CD14-positive monocyte (primary cell): ENCODE data around the gene APC. TPM values are rescaled to one million over a fixed set of nuclear protein-coding genes. Genes with fewer than 3 reads are reported as not detected.

Experiments used
- DNase-seq, 3 donors: peaks; one replicate each; pipeline ENCODE4 v3.0.0-alpha.2; 2011 to 2022
- H2AFZ ChIP-seq: 2 replicates; pipeline ENCODE4 v1.6.0; 2012; ENCODE audit warnings: mild to moderate bottlenecking, low read depth, low read length, inconsistent platforms; ENCODE audit not compliant: insufficient read depth, poor library complexity, severe bottlenecking
- H3K27ac ChIP-seq, 2 donors: 1 replicate in 1 of 2; 2 replicates in 1 of 2; pipeline ENCODE4 v1.5.1; 2012 to 2013; ENCODE audit warnings: low read length in 2 of 2, control low read depth in 1 of 2, inconsistent platforms in 1 of 2, low read depth in 1 of 2, mild to moderate bottlenecking in 1 of 2
- H3K27me3 ChIP-seq, 2 donors: one replicate each; pipeline versions ENCODE4 v1.6.0 to v1.6.1; 2011 to 2013; ENCODE audit warnings: low read length in 2 of 2; ENCODE audit not compliant: control insufficient read depth in 2 of 2, insufficient read depth in 2 of 2
- H3K36me3 ChIP-seq, 2 donors: replicated peaks in 1 of 2; 1 replicate in 1 of 2; 2 replicates in 1 of 2; pipeline versions ENCODE4 v1.5.1 to v1.6.1; 2012 to 2013; ENCODE audit warnings: low read length in 2 of 2, control low read depth in 1 of 2, inconsistent platforms in 1 of 2, mild to moderate bottlenecking in 1 of 2; ENCODE audit not compliant: insufficient read depth in 2 of 2, control insufficient read depth in 1 of 2
- H3K4me1 ChIP-seq, 2 donors: 1 replicate in 1 of 2; 2 replicates in 1 of 2; pipeline versions ENCODE4 v1.5.1 to v1.6.1; 2012 to 2013; ENCODE audit warnings: low read length in 2 of 2, control low read depth in 1 of 2, inconsistent platforms in 1 of 2, mild to moderate bottlenecking in 1 of 2, moderate library complexity in 1 of 2; ENCODE audit not compliant: insufficient read depth in 2 of 2, control insufficient read depth in 1 of 2
- H3K4me2 ChIP-seq: replicated peaks from 2 replicates; pipeline ENCODE3; 2012; ENCODE audit warnings: low read length, moderate library complexity, mild to moderate bottlenecking; ENCODE audit not compliant: poor library complexity, severe bottlenecking; ENCODE audit errors: extremely low read depth
- H3K4me3 ChIP-seq, 3 experiments: fragments of 200-600 bp in 1 of 3; sonication (generic) in 1 of 3; replicated peaks in 1 of 3; 1 replicate in 2 of 3; 2 replicates in 1 of 3; pipeline ENCODE4 v1.5.1; 2011 to 2013; ENCODE audit warnings: low read length in 3 of 3, mild to moderate bottlenecking in 3 of 3, control low read depth in 2 of 3, low read depth in 2 of 3, inconsistent platforms in 1 of 3, moderate library complexity in 1 of 3
- H3K79me2 ChIP-seq: 2 replicates; pipeline ENCODE4 v1.6.0; 2012; ENCODE audit warnings: mild to moderate bottlenecking, control low read depth, inconsistent platforms, low read length, moderate library complexity; ENCODE audit not compliant: insufficient read depth
- H3K9ac ChIP-seq: 2 replicates; pipeline ENCODE4 v1.6.0; 2017; ENCODE audit warnings: low read length, mild to moderate bottlenecking; ENCODE audit not compliant: insufficient read depth, poor library complexity, severe bottlenecking
- H3K9me3 ChIP-seq, 2 donors: replicated peaks in 1 of 2; 1 replicate in 1 of 2; 2 replicates in 1 of 2; pipeline versions ENCODE4 v1.5.1 to v1.6.1; 2012 to 2013; ENCODE audit warnings: low read length in 2 of 2, control low read depth in 1 of 2; ENCODE audit not compliant: control insufficient read depth in 1 of 2, insufficient read depth in 1 of 2
- H4K20me1 ChIP-seq: 2 replicates; pipeline ENCODE4 v1.6.0; 2012; ENCODE audit warnings: mild to moderate bottlenecking, low read length, control low read depth, moderate library complexity; ENCODE audit not compliant: insufficient read depth
- H3K27ac Mint-ChIP-seq, 7 donors: one replicate each; pipeline ENCODE4 v1.8.0; 2020; ENCODE audit warnings: mild to moderate bottlenecking in 7 of 7, mixed read lengths in 7 of 7, moderate library complexity in 6 of 7, inconsistent platforms in 2 of 7
- H3K27me3 Mint-ChIP-seq, 3 donors: one replicate each; pipeline ENCODE4 v1.8.0; 2021 to 2022; ENCODE audit warnings: low read depth in 3 of 3, mild to moderate bottlenecking in 3 of 3, mixed read lengths in 3 of 3, moderate library complexity in 3 of 3, inconsistent platforms in 1 of 3
- H3K36me3 Mint-ChIP-seq, 2 donors: one replicate each; pipeline ENCODE4 v1.8.0; 2020; ENCODE audit warnings: mixed read lengths in 2 of 2, inconsistent platforms in 1 of 2, mild to moderate bottlenecking in 1 of 2
- H3K4me1 Mint-ChIP-seq: one replicate; pipeline ENCODE4 v1.8.0; 2020; ENCODE audit warnings: mild to moderate bottlenecking, mixed read lengths
- H3K4me3 Mint-ChIP-seq, 2 donors: one replicate each; pipeline ENCODE4 v1.8.0; 2020; ENCODE audit warnings: mild to moderate bottlenecking in 2 of 2, mixed read lengths in 2 of 2, moderate library complexity in 1 of 2
- H3K9me3 Mint-ChIP-seq, 7 donors: one replicate each; pipeline ENCODE4 v1.8.0; 2020 to 2022; ENCODE audit warnings: mixed read lengths in 7 of 7, mild to moderate bottlenecking in 6 of 7, moderate library complexity in 6 of 7, inconsistent platforms in 2 of 7
- WGBS: methylation state at CpG from one replicate; pipeline ENCODE4 v1.1.5; 2013; ENCODE audit warnings: missing lambda C conversion rate; ENCODE audit not compliant: insufficient coverage; 5-methylcytosine and 5-hydroxymethylcytosine counted together
- intact Hi-C, 2 donors: fragments of 100-400 bp; cut with micrococcal nuclease; formaldehyde crosslinking; loops; one replicate each; pipeline versions ENCODE4 v1.15.0 to v1.15.1; 2023
- polyA plus RNA-seq, 3 donors: library from polyadenylated mRNA; depleted of rRNA in 1 of 3; unstranded in 2 of 3; stranded (reverse) in 1 of 3; fragments of 300-500 nt in 2 of 3; fragments of >200 nt in 1 of 3; fragmentation: Illumina TruSeq in 2 of 3; gene quantifications; 1 replicate in 2 of 3; 2 replicates in 1 of 3; pipeline ENCODE4 v1.2.3, GENCODE V29; 2012 to 2021
- TF ChIP-seq, protein P1 (sequence below): fragments of 200-600 bp; IDR thresholded peaks from one replicate; pipeline ENCODE4 v1.8.0; 2022; ENCODE audit warnings: antibody characterized with exemption, mild to moderate bottlenecking

Gene APC
- polyA plus RNA-seq, 3 donors = 6.5 to 13.6 (median 9.0) TPM

GRCh38 chr5:112758676-112759075 is 21.0 kb downstream of the APC start:
- TF ChIP-seq, protein P1, sequence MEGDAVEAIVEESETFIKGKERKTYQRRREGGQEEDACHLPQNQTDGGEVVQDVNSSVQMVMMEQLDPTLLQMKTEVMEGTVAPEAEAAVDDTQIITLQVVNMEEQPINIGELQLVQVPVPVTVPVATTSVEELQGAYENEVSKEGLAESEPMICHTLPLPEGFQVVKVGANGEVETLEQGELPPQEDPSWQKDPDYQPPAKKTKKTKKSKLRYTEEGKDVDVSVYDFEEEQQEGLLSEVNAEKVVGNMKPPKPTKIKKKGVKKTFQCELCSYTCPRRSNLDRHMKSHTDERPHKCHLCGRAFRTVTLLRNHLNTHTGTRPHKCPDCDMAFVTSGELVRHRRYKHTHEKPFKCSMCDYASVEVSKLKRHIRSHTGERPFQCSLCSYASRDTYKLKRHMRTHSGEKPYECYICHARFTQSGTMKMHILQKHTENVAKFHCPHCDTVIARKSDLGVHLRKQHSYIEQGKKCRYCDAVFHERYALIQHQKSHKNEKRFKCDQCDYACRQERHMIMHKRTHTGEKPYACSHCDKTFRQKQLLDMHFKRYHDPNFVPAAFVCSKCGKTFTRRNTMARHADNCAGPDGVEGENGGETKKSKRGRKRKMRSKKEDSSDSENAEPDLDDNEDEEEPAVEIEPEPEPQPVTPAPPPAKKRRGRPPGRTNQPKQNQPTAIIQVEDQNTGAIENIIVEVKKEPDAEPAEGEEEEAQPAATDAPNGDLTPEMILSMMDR = no peak
- intact Hi-C loops = loop anchor here (5.0 to 10.0 kb wide), 5 partner anchors 64 to 584 kb away; no protein-coding TSS in a partner anchor
- no peaks in the 10 kb centered on the region for H3K27me3 Mint-ChIP-seq
- H2AFZ ChIP-seq = no peak overlapping the region
- no peak overlapping the region for H3K4me3 ChIP-seq
- H3K27ac Mint-ChIP-seq = peak overlapping the region in 1 of 7 donors; percentile 30
- H3K4me2 ChIP-seq = no peak overlapping the region
- peaks cover 32% of the 10 kb centered on the region for H4K20me1 ChIP-seq
- H3K27ac ChIP-seq = no peak overlapping the region
- peaks cover 32 to 52% of the 10 kb centered on the region in 2 donors for H3K36me3 Mint-ChIP-seq
- peaks cover 3% of the 10 kb centered on the region for H3K4me1 Mint-ChIP-seq
- H3K36me3 ChIP-seq = peaks cover 11 to 62% of the 10 kb centered on the region in 2 donors
- no peak overlapping the region for H3K4me3 Mint-ChIP-seq
- no peaks in the 10 kb centered on the region for H3K9me3 Mint-ChIP-seq
- H3K79me2 ChIP-seq = no peaks in the 10 kb centered on the region
- H3K27me3 ChIP-seq = no peaks in the 10 kb centered on the region
- no peak overlapping the region for H3K9ac ChIP-seq
- no peaks in the 10 kb centered on the region for H3K9me3 ChIP-seq
- no peak for DNase-seq
- no peaks in the 10 kb centered on the region for H3K4me1 ChIP-seq
- WGBS = 100% methylated on average over 3 of the region's 7 CpGs

DNA sequence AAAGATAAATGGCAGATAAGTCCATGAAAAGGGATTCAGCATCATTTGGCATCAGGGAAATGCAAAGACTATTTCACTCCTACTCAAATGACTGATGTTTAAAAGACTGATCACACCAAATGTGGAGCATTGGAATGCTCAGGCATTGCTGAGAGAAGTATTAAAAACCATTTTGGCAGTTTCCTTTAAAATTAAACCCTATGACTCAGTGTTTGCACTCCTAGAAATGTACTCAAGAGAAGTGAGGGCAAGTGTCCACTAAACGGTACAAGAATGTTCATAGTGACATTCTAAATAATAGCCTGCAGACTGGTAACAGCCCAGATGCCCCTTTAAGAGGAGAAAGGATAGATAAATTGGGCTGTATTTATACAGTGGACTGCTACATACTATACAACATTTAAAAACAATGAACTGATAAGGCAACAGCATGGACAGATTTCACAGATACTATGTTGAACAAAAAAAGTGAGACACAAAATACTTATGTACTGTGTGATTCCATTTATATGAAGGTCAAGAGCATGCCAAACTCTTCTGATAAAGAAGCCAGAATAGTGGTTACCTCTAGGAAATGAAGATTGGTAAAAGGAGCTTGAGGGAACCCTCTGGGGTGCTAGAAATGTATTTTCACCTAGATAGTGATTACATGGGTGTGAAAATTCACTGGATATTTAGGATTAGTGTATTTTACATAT is 24.6 kb downstream of the APC start:
- peaks cover 21 to 69% of the 10 kb centered on the region in 2 donors for H3K36me3 ChIP-seq
- Mint-ChIP-seq H3K4me1 (peaks cover 3% of the 10 kb centered on the region), H3K27ac (no peak overlapping the region), H3K27me3 (no peaks in the 10 kb centered on the region), H3K4me3 (no peak overlapping the region), H3K9me3 (no peaks in the 10 kb centered on the region), H3K36me3 (peaks cover 37 to 54% of the 10 kb centered on the region in 2 donors)
- intact Hi-C loops = no loop called here
- WGBS = 80% methylated on average over 1 of the region's 1 CpG
- H4K20me1 ChIP-seq = peaks cover 26% of the 10 kb centered on the region
- no peak for DNase-seq
- TF ChIP-seq, protein P1 = no peak
- no peaks in the 10 kb centered on the region for H3K4me1 ChIP-seq
- H2AFZ ChIP-seq = no peak overlapping the region
- no peak overlapping the region for H3K4me3 ChIP-seq
- H3K27ac ChIP-seq = no peak overlapping the region
- no peaks in the 10 kb centered on the region for H3K9me3 ChIP-seq
- H3K9ac ChIP-seq = no peak overlapping the region
- no peaks in the 10 kb centered on the region for H3K79me2 ChIP-seq
- no peaks in the 10 kb centered on the region for H3K27me3 ChIP-seq
- H3K4me2 ChIP-seq = no peak overlapping the region
